NB4 (cell line): ENCODE data around the gene RNF2.

Source experiments
- DNase-seq: peaks from one replicate; pipeline ENCODE4 v3.0.0; 2010; ENCODE audit warnings: low read depth
- H3K4me3 ChIP-seq: one replicate; pipeline ENCODE4 v1.5.1; 2011; ENCODE audit warnings: mild to moderate bottlenecking, low read depth, low read length, moderate library complexity
- CTCF ChIP-seq: IDR thresholded peaks from one replicate; pipeline ENCODE4 v1.5.1; 2012; ENCODE audit warnings: low read depth, low read length
- MAX ChIP-seq: IDR thresholded peaks from 2 replicates; pipeline ENCODE4 v1.6.1; 2011; ENCODE audit warnings: low read depth, low read length
- MYC ChIP-seq: IDR thresholded peaks from 2 replicates; pipeline ENCODE4 v1.6.1; 2011; ENCODE audit warnings: low read depth, low read length
- POLR2A ChIP-seq: IDR thresholded peaks from 2 replicates; pipeline ENCODE4 v1.6.1; 2011; ENCODE audit warnings: mild to moderate bottlenecking; ENCODE audit not compliant: insufficient read length; ENCODE audit errors: extremely low read depth

The RNF2 gene

GRCh38 chr1:185074307-185074706, 28.9 kb downstream of the RNF2 start:
- H3K4me3 ChIP-seq, result no peak overlapping the region
- DNase-seq, result no peak
- TF ChIP-seq MYC, result no peak

DNA sequence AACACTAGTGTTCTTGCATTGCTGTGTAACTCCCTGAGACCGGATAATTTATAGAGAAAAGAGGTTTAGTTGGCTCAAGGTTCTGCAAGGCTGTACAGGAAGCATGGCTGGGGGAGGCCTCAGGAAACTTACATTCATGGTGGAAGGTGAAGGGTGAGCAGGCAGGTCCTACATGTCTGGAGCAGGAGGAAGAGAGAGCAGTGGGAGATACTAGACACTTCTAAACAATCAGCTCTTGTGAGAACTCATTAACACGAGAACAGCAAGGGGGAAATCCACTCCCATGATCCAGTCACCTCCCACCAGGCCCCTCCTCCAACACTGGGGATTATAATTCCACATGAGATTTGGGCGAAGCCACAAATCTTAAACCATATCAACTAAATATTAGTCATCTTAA, 30.1 kb downstream of the RNF2 start:
- no peak overlapping the region for H3K4me3 ChIP-seq
- DNase-seq, result no peak
- no peak for TF ChIP-seq MAX
- TF ChIP-seq POLR2A, result no peak
- TF ChIP-seq MYC, result no peak
- no peak for TF ChIP-seq CTCF

- no peak overlapping the region for H3K4me3 ChIP-seq
- TF ChIP-seq MYC (no peak), POLR2A (no peak), MAX (no peak), CTCF (no peak)
- DNase-seq, result no peak
Observed at GRCh38 chr1:185077374-185077773, 32.0 kb downstream of the RNF2 start.

- no peak overlapping the region for H3K4me3 ChIP-seq
- DNase-seq, result no peak
- TF ChIP-seq CTCF (no peak), MAX (no peak), MYC (no peak), POLR2A (no peak)
Observed at GRCh38 chr1:185080422-185080821, 35.1 kb downstream of the RNF2 start.

DNA sequence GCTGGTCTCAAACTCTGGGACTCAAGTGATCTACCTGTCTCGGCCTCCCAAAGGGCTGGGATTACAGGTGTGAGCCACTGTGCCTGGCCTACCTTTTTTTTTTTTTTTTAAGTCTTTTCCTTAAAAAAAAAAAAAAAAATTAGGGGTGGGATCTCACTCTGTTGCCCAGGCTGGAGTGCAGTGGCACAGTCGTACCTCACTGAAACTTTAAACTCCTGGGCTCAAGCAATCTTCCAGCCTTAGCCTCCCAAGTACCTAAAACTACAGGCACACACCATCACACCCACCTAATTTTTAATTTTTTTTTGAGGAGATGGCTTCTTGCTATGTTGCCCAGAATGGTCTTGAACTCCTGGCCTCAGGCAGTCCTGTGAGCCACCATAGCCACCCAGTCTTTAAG, 38.5 kb downstream of the RNF2 start:
- no peak overlapping the region for H3K4me3 ChIP-seq
- DNase-seq, result no peak
- TF ChIP-seq MYC, result no peak
- no peak for TF ChIP-seq POLR2A
- no peak for TF ChIP-seq MAX
- TF ChIP-seq CTCF, result no peak

DNA sequence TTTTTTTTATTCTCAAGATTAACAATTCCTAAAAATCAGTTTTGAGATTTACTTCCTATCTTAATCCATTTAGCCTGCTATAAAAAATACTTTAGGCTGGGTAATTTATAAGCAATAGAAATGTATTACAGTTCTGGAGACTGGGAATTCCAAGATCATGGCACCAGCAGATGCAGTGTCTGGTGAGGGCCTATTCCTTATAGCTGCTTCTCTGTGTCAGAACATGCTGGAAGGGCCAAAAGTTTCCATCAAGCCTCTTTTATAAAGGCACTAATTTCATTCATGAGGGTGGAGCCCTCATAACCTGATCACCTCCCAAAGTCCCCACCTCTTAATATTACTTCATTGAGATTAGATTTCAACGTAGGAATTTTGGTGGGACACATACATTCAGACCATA, 41.7 kb downstream of the RNF2 start:
- no peak for TF ChIP-seq MYC
- TF ChIP-seq POLR2A, result no peak
- no peak for TF ChIP-seq MAX
- no peak for TF ChIP-seq CTCF
- DNase-seq, result no peak
- H3K4me3 ChIP-seq, result no peak overlapping the region
